AG20443 (cell line): ENCODE results near the gene GAS2.

Source experiments
- DNase-seq: peaks from one replicate; pipeline ENCODE4 v3.0.0; 2012; ENCODE audit warnings: low spot score, mixed read lengths

Gene GAS2

GRCh38 chr11:22787551-22788162, 121.2 kb downstream of the GAS2 start:
- DNase-seq: peak; percentile 57

DNA sequence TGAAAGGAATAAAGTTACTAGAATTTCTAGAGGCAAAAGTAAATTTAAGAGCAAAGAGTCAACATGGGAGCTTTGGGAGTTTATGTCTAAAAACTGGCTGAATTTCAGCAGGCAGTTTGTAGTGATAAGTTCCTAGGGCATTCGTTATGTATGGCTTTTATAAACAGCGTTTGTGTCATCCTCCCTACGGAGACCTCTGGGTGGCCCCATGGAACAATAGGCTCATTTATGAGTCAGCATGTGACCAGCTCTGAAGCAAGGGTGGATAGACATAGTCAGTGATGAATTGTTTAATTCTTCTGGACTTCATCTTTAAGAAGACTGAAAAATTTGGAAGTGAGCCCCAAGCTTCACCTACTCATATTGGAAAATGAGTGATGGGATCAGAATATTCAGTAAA, 126.1 kb downstream of the GAS2 start:
- peak; percentile 27 for DNase-seq

GRCh38 chr11:22795914-22796313, 129.5 kb downstream of the GAS2 start:
- no peak for DNase-seq

DNA sequence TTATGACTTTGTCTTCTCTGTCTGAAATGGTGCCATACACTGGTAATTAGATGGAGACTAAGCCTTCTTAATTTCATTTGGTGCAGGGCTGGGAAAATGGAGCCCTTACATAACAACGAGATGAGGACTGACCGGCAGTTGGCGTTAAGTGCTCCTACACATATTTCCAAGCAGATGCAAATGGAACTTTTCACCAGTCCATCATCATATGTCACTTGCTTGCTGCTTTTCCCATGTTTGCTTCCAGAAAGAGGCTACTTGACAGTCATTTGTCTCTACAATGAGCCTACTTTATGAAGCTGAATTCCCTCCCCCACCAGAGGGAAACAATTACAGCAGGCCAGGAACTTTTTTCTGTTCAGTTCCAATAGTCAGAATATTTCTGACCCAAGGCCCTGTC, 130.6 kb downstream of the GAS2 start:
- DNase-seq: no peak

DNA sequence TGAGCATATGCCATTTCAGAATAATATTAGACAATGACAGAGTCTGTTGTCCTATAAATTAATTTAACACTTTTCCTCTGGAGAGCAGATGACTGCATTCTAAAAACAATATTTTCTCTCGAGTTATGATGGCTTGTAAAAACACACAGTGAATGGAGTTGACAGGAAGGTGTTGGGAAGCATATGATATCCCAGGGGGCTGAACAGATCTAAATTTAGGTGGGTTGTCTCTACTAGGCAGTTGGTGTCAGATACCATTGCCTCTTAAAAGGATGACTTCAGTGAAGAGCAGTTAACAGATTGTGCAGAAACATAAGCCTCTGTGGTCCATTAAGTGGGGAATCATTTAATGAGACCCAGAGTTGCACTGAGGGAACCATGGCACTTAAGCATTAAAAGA, 132.5 kb downstream of the GAS2 start:
- no peak for DNase-seq

- no peak for DNase-seq
These were observed 134.1 kb downstream of the GAS2 start for GRCh38 chr11:22800482-22800881.

GRCh38 chr11:22802861-22803260, 136.4 kb downstream of the GAS2 start:
- no peak for DNase-seq

GRCh38 chr11:22807391-22807790, 141.0 kb downstream of the GAS2 start:
- no peak for DNase-seq

DNA sequence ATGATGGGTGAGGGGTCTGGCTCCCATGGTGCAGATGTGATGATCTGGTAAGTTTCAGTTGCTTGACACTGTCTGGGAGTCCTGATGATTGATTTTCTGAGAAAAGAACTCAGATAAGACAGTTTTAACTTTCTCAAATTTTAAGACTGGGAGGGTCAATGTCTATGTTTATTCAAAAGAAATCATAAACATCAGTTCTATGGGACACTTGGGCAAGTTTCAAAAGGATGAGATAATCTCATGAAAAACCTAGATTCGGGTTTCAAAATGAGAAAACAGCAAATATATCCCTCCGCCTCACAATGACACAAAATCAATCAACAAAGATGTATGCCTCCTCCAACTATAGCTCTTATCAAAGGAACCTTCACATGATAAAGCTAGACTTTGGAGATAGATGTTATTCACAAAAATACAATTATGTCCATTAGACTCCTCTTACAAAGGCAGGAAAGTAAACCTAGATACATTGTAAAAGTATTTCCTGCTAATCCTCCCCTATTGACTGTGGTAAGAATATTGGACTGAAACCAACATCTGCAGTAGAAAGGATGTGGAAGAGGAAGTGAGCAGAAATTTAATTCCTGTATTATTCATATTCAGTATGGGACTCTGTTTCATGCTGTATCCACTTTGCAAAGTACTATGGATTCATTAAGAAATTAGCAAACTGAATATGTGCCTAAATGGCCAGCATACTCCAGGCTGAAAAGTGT, 141.6 kb downstream of the GAS2 start:
- no peak for DNase-seq

- no peak for DNase-seq
These were observed 142.3 kb downstream of the GAS2 start for GRCh38 chr11:22808571-22809197.

DNA sequence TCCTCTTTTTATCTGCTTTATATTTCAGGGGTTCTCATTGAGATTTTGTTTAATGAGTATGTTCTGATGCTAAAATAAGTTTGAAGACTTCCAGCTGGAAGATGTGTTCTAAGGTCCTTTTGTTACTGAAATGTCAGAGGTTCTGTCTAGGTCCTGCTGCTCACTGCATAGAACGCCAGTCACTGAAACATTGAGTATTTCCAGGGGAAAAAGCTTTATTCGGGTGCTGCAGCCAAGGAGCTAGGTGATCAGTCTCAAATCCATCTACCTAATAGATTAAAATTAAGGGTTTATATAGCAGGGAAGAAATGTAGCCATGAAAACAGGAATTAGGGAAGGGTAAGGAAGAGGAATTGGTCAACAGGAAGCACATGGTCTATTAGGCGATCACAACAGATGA, 143.5 kb downstream of the GAS2 start:
- DNase-seq: no peak

GRCh38 chr11:22822203-22822602, 155.8 kb downstream of the GAS2 start:
- no peak for DNase-seq

DNA sequence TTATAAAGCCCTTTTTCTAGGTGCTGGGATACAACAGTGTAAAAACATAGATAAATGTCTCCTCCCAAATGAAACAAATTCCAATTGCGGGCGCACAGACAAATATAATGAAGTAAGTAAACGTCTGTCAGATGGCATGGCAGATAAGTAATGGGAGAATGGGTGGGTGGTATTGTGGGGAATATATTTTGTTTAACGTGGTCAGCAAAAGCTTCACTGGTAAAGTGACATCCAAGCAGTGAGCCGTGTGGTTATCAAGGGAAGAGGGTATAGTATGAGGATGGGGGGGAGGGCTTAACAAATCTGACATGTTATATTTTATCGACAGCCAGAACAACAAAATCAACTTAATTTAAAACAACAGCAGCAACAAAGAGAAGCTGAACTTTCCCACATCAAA, 162.0 kb downstream of the GAS2 start:
- DNase-seq: no peak

GRCh38 chr11:22829231-22830081, 163.0 kb downstream of the GAS2 start, which contains the start of gene SVIP:
TSS of gene SVIP (minus strand) at chr11:22829801. CDS start at chr11:22829748, 53 bp downstream.
- DNase-seq: peak; percentile 95

DNA sequence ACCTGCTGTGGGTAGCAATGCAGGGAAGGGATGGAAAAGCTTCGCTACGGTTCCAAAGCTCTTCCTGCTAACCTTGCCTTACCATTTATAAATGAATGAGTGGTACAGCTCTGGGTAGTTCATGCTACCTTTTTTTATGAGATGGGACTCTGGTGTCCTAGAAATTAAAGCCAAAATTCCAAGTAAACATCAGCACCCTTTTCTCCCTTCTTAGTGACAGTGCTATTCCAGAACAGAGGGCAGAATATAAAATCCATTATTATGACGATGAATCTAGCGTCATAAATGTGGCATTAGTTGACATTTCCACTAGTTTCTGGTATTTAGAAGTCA, 163.6 kb downstream of the GAS2 start:
- no peak for DNase-seq

GRCh38 chr11:22832315-22833015, 166.1 kb downstream of the GAS2 start:
- DNase-seq: no peak

GRCh38 chr11:22846726-22847125, 180.3 kb downstream of the GAS2 start:
- DNase-seq: no peak

DNA sequence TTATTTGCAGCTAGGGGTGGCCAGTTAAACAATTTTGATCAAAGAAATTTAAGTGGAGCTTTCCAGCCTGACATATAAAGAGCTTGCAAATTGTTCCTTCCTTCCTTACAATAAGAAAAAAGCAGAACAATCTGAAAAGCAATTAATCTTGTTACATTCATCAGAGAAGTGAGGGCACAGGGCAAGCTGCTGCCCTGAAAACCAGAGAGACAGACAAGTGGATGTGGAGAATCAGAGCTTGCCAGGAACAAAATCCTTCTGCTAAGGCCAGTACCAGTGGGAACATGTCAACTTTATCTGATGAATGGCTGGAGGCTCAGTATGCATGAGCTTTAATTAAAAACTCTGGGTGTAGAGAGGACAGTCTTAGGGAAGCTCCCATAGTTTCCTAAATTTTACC, 185.1 kb downstream of the GAS2 start:
- no peak for DNase-seq

- DNase-seq: no peak
These were observed 193.3 kb downstream of the GAS2 start for GRCh38 chr11:22859756-22860155.

DNA sequence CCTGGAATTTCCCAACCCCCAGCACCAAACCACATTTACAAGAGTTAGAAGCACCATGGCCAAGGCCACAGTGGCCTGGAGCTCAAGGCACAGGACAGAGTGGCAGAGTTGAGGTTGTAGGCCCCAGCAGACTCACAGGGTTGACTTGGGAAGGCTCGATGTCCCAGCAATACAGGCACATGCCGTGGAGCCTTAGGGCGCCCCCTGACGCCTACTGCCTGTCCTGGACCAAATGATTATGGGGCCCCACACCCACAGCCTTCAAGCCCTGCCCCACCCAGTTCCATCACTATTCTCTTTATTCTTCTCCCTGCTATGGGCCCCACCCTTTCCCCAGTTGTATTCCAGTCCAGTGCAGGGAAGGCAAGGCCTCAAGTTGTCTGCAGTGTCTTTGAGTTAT, 193.8 kb downstream of the GAS2 start, which contains the start of gene CCDC179:
CCDC179 (minus strand) TSS at position 234 of the 400 bp plus-strand sequence; CDS start at position 181, 53 bp downstream.
- DNase-seq: no peak
